Epidermal melanocyte (primary cell): ENCODE data around the gene UBL5.
"Not testable (repeated sequence)": the region's sequence is repeated elsewhere in the genome, so short reads cannot be mapped to it uniquely, and the experiment has no call there.

ENCODE experiments used
- DNase-seq: peaks from one replicate; pipeline ENCODE4 v3.0.0; 2011; ENCODE audit warnings: low spot score; ENCODE audit not compliant: insufficient read length

Gene UBL5

DNA sequence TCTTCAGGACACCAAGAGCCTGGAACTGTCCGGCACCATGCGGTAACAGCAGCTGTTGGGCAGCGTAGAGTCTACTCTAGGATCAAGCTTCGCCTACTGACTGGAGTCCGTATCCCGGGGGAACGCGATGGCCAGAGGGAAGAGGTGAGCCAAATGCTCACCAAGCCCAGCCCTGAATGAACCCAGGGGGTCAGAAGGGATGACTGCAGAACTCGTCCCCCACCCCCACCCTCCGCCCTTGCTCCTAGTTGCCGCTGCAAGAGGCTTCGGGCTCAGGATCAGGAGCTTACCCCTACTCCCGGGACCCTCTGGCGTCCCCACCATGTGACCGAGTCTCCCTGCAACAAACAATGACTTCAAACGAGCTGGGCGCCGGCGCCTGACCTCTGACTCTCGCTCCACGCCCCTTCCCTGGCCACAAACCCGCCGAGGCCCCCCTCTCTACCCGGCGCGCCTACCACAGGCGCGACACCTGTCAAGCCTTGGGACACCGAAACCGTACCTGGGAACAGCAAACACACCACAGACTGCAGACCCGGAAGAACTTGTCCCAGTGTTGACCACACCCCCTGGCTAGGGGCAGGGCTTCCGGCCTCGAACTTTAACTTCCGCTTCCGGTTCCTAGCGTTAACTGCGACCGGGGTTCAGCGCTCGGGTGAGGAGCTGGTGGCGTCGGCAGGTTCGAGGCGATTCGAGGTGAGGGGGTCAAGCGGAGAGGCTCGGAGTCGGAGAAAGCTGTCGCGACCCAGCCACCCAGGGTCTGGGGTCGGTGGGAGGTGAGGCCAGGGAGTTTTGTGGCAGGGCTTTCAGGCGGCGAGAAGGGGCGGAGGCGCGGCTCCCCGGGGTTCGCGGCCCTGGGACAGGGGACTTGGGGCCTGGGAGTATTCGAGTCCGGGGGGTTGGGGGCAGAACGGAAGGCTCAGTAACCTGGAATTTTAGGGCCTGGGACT is at the start of gene UBL5:
Gene UBL5, plus strand, starts transcription at position 630 of the 950 bp plus-strand sequence. CDS start 420 bp downstream, outside the sequence.
- DNase-seq: peak; percentile 94

DNA sequence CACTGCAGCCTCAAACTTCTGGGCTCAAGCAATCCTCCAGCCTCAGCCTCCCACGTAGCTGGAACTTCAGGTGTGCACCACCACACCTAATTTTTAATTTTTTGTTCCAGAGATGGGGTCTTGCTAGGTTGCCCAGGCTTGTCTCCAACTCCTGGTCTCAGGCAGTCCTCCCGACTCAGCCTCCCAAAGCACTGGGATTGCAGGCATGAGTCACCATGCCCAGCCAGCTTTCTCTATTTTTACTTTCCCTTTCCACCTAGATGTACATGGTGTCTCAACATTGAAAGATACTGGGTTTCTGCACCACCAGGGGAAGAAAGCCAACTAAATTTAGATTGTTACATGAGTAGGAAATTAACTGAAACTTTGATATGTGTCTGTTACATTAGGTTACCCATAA is 45.4 kb upstream of the UBL5 start:
- DNase-seq: no peak

DNA sequence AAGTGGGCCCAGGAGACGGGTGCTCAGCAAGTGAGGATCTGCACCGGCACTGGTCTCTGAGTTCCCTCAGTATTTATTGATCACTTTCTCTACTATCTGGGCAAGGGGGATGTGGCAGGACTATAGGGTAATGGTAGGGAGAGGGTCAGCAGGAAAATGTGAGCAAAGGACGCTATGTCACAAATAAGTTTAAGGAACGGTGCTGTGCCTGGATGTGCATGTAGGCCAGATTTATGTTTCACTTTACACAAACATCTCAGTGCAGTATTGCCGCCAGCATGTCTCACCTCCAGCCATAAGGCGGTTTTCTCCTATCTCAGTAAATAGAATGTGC is 43.6 kb upstream of the UBL5 start:
- not testable (repeated sequence) for DNase-seq

DNA sequence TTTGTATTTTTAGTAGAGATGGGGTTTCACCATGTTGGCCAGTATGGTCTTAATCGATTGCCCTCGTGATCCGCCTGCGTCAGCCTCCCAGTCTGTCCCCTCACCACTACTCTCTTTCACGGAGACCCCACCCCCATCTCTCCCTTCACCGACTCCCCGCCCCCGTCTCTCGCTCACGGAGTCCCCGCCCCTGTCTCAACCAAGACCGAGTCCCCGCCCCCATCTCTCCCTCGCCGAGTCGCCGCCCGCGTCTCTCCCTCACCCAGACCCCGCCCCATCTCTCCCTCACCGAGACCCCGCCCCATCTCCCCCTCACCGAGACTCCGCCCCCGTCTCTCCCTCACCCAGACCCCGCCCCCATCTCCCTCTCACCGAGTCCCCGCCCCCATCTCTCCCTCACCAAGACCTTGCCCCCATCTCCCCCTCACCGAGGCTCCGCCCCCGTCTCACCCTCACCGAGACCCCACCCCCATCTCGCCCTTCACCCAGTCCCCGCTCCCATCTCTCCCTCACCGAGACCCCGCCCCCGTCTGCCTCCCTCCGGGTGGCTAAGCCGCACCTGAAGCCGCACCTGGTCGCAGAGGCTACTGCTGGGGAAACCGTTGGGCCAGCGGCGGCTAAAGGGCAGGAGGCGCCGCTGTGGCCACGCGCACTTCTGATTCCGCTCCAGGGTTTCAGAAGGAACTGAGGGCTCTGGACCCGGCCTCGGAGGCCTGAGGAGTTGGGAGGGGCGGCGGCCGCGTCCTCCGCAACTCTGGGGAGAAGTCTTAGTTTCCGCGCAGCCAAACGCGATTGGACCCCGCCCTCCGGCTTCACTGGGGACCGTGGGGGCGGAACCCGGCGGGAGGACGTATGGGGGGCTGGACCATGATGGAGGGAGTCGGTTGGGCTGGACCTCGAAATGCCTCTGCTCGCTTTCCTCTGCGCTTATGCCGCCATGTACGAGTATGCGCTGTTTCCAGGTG is 42.1 kb upstream of the UBL5 start:
- DNase-seq: peak; percentile 79

DNA sequence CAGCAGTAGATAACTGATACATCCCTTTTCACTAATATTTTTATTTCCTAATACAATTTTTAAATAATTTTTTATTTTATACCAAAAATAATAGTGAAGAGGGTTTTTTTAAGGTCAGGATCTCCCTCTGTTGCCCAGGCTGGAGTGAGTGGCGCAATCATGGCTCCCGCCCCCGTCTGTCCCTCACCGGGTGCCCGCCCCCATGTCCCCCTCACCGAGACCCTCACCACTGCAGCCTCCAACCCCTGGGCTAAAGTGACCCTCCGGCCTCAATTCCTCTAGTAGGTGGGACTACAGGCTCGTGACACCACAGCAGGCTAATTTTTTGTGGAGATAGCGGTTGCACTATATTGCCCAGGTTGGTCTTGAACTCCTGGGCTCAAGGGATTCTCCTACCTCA is 41.4 kb upstream of the UBL5 start:
- DNase-seq: no peak

DNA sequence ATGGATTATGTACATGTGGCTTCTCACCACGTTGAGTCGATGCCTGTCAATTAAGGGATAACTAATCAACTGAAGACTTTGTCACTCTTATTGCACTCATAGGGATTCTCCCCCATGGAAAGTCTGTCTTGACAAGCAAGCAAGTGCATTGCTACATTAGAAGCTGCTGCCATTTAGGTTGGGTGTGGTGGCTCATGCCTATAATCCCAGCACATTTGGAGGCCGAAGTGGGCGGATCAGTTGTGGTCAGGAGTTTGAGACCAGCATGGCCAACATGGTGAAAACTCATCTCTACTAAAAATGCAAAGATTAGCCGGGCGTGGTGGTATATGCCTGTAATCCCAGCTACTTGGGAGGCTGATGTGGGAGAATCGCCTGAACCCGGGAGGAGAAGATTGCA is 40.9 kb upstream of the UBL5 start:
- DNase-seq: no peak

DNA sequence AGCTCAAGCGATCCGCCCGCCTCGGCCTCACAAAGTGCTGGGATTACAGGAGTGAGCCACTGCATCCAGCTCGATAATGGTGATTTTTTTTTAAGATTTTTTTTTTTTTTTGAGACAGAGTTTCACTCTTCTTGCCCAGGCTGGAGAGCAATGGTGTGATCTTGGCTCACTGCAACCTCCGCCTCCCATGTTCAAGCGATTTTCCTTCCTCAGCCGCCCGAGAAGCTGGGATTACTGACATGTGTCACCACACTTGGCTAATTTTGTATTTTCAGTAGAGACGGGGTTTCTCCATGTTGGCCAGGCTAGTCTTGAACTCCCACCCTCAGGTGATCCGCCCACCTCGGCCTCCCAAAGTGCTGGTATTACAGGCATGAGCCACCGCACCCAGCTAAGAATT is 39.1 kb upstream of the UBL5 start:
- DNase-seq: not testable (repeated sequence)

DNA sequence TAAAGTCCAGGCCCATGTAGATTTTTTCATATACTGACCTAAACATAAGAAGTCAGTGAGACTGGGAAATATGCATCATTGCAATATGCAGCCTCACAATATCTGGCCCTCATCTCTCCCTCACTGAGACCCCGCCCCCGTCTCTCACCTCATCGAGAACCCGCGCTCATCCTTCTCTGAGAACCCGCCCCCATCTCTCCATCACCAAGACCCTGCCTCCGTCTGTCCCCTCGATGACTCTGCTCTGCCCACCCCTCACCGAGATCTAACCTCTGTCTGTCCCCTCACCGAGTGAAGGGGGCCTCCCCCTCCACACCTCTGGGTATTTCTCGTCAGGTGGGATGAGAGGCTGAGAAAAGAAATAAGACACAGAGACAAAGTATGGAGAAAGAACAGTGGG is 38.7 kb upstream of the UBL5 start:
- DNase-seq: no peak

DNA sequence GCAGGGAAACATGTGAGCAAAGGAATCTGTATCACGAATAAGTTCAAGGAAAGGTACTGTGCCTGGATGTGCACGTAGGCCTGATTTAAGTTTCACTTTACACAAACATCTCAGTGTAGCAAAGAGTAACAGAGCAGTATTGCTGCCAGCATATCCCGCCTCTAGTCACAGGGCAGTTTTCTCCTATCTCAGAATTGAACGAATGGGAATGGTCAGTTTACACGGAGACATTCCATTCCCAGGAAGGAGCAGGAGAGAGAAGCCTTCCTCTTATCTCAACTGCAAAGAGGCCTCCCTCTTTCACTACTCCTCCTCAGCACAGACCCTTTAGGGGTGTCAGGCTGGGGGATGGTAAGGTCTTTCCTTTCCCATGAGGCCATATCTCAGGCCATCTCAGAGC is 38.1 kb upstream of the UBL5 start:
- not testable (repeated sequence) for DNase-seq

DNA sequence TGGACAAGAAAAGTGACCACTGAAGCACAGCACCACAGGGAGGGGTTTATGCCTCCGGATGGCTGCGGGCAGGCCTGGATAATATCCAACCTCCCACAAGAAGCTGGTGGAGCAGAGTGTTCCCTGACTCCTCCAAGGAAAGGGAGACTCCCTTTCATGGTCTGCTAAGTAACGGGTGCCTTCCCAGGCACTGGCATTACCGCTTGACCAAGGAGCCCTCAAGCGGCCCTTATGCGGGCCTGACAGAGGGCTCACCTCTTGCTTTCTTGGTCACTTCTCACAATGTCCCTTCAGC is 36.7 kb upstream of the UBL5 start:
- DNase-seq: not testable (repeated sequence)

DNA sequence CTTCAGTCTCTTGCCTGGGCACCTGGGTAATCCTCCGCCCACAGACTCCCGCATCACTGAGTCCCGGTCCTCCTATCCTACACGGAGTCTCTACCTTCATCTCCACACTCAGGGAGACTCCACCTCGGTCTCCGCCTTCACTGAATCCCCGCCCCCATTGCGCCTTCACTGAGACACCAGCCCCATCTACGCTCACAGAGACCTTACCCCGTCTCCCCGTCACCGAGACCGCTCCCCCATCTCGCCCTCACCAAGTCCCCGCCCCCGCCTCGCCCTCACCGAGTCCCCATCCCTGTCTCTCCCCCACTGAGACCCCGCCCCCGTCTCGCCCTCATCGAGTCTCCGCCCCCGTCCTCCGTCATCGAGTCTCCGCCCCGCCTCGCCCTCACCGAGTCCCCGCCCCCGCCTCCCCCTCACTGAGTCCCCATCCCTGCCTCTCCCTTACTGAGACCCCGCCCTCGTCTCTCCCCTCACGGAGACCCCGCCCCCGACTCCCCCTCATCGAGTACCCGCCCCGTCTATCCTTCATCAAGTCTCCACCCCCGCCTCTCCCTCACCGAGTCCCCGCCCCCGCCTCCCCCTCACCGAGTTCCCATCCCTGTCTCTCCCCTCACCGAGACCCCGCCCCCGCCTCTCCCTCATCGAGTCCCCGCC is 36.0 kb upstream of the UBL5 start:
- DNase-seq: peak; percentile 65

DNA sequence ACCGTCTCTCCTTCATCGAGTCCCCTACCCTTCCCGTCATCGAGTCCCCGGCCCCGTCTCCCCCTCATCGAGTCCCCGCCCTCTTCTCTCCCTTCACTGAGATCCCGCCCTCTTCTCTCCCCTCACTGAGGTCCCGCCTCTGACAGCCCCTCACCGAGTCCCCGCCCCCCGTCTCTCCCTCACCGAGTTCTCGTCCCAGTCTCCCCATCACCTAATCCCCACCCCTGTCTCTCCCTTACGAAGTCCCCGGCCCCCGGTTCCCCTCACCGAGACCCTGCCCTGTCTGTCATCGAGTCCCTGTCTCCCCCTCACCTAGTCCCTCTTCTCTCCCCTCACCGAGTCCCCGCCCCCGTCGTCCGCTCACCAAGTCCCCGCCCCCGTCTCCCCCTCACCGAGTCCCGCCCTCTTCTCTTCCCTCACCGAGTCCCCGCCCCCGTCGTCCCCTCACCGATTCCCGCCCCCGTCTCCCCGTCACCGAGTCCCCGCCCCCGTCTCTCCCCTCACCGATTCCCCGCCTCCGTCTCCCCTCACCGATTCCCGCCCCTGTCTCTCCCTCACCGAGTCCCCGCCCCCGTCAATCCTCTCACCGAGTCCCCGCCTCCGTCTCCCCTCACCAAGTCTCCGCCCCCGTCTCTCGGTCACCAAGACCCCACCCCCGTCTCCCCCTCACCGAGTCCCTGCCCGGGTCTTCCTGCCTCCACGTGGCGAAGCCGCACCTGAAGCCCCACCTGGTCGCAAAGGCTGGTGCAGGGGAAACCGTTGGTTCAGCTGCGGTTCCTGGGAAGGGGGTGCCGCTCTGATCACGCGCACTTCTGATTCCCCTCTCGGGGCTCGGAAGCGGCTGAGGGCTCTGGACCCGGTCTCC is 35.3 kb upstream of the UBL5 start:
- peak; percentile 54 for DNase-seq

DNA sequence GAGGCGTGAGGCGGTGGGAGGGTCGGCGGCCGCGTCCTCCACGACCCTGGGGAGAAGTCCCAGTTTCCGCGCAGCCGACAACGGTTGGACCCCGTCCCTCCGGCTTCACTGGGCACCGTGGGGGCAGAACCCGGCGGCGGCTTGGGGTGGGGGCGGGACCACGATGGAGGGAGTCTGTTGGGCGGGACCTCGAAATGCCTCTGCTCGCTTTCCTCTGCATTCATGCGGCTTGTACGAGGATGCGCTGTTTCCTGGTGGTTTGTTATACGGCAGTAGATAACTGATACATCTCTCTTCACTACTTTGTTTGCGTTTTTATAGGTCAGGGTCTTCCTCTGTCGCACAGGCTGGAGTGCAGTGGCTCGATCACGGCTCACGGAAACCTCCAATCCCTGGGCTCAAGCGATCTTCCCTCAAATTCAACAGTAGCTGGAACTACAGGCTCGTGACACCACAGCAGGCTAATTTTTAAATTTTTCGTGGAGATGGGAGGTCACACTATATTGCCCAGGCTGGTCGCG is 34.6 kb upstream of the UBL5 start:
- no peak for DNase-seq

DNA sequence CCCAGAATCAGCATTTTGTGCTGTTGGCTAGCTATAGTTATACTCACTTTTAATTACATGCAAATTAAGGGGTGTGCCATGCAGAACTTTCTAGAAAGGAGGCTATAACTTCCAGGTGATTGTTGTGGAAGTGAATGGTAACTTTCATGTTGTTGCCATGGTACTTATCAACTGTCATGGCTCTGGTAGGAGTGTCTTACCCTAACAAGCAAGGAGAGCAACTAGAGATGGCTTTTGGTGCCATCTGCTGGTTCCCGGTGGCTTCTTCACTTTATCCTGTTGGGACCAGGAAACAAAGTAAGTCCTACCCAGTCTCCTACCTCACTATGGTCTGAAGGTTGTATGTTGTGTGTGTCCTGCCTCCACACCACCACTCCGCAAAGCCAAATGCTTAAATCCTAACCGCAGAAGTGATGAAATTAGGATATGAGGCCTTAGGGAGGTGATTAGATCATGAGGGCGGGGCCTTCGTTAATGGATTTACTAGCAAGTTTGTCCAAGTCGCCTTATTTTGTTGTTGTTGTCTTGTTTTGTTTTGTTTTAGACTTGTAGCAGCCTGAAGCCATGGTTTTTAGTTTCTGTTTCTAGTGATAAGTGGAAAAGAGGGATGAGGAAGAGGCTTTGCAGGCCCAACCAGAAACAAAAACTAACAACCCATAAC is 31.5 kb upstream of the UBL5 start:
- peak; percentile 83 for DNase-seq

DNA sequence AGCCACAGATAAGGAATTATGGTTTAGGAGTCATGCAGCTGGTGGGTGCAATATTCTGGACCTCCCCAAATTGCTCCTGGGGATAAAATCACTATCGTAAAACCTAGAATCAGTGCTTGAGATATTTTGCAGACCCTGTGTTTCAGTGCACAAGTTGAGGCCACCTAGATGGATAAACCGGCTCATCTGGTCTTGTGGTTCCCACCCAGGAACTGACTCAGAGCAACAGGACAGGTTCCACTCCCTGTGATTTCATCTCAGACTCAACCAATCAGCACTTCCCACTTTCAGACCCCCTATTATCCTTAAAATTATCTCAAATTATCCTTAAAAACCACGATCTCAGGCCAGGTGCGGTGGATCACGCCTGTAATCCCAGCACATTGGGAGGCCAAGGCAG is 29.8 kb upstream of the UBL5 start:
- no peak for DNase-seq

DNA sequence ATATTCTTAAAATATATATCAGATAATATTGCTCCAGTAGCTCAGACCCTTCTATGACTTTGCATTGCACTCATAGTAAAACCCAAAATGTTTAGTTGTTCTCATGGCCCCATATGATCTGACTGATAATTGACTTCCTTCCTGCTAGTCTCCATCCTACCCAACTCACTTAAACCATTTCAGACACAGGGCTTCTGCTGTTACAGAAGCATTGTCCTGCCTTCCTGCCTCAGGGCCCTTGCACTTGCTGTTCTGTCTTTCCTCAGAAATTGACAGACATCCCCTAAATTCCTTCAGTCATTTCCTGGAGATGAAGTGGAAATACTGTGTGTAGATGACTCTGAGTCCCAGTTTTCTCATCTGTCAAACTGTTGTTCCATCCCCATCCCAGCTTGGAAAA is 28.6 kb upstream of the UBL5 start:
- no peak for DNase-seq

DNA sequence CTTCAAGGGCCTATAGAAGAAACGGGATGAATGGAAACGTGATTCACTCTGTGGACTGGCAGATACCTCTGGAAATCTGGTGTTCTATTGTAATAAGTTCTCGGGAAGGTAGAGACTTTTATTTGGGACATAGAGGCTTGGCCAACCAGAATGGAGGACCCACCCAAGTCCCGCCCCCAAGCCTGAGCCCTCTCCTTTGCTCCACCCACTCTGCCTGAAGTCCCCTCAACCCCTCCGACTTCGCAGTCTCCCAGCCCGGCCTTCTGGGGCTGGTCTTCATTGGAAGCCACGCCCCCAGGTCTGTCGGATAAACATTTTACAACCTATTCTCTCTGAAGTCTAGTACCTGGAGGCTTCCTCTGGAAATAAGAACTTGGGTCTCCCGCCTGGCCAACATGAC is 25.7 kb upstream of the UBL5 start:
- DNase-seq: no peak

DNA sequence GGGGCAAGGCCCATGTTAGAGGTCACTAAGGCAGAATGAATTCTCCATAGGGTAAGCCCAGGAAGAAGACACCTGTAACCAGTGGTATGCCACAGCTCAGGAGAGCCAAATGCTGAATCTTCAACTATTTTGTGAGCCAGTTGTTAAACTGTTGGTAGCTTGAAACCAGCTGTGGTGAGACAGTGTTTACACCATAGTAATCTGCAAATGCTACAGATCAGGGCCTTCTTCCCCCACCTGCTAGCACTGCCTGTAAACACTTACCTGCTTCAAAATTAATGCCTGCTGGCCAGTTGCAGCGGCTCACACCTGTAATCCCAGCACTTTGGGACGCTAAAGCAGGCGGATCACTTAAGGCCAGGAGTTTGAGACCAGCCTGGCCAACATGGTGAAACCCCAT is 20.9 kb upstream of the UBL5 start:
- no peak for DNase-seq

DNA sequence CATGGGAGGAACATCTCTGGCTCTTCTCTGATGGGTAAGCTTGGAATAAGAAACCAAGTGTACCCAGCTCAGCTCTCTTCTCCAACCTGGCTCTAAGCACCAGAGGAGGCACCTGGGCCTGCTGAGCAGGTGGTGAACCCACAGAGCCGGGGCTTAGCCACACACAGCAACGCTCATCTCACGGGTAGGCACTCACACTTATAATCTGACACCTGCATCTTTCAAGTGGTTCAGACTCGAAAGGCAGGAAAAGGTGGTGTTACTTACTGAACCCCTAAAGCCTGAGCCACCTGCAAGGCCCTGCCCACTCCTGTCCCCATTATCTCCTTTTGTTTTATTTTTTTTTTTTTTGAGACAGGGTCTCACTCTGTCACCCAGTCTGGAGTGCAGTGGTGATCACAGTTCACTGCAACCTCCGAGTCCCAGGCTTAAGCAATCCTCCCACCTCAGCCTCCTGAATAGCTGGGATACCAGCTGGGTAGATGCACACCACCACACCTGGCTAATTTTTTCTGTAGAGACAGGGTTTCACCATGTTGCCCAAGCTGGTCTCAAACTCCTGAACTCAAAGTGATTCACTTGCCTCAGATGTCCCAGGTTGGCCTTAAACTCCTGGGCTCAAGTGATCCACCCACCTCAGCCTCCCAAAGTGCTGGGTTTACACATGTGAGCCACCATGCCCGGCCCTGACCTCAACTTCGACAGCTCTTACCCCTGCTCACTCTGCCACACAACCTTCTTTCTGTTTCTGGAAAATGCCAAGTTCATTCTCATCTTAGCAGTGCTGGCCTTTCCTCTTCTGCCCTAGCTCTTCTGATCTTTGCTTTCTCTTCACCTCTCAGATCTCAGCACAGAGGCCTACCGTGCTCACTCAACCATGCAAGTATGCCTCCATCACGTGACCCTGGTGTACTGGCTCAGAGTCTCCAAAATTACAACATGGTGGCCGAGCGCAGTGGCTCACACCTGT is 18.6 kb upstream of the UBL5 start:
- no peak for DNase-seq
